Myocyte (in vitro differentiated cells): ENCODE data around the gene ADA. TPM values are rescaled to one million over a fixed set of nuclear protein-coding genes. Genes with fewer than 3 reads are reported as not detected.
A peak's percentile ranks its signal among the peaks of the same experiment; 100 is the strongest.
"Not testable (repeated sequence)": the region's sequence is repeated elsewhere in the genome, so short reads cannot be mapped to it uniquely, and the experiment has no call there.

ENCODE experiments used
- DNase-seq: peaks from one replicate; pipeline ENCODE4 v3.0.0-alpha.2; 2012; ENCODE audit warnings: low read depth
- total RNA-seq: library from RNA; depleted of rRNA; stranded (reverse); fragments of >200 nt; gene quantifications from 2 replicates; pipeline ENCODE4 v1.2.3, GENCODE V29; 2014

The ADA gene
- total RNA-seq, 1 donor from 2014 or later = 1.4 TPM

- DNase-seq = no peak
Measured at GRCh38 chr20:44678990-44679611, 27.6 kb upstream of the ADA start.

GRCh38 chr20:44678242-44678641 is 26.7 kb upstream of the ADA start:
- no peak for DNase-seq

GRCh38 chr20:44672318-44672902 is 20.9 kb upstream of the ADA start:
- DNase-seq = not testable (repeated sequence)

- DNase-seq = not testable (repeated sequence)
Measured at GRCh38 chr20:44671541-44671940, 20.0 kb upstream of the ADA start.

GRCh38 chr20:44670851-44671250 is 19.4 kb upstream of the ADA start:
- peak; percentile 85 for DNase-seq

GRCh38 chr20:44666066-44666465 is 14.6 kb upstream of the ADA start:
- no peak for DNase-seq

- DNase-seq = no peak
Measured at GRCh38 chr20:44664131-44664530, 12.6 kb upstream of the ADA start.

- no peak for DNase-seq
Measured at GRCh38 chr20:44662261-44662660, 10.8 kb upstream of the ADA start.

- no peak for DNase-seq
Measured at GRCh38 chr20:44660581-44660980, 9.1 kb upstream of the ADA start.

GRCh38 chr20:44659931-44660330 is 8.4 kb upstream of the ADA start:
- DNase-seq = no peak

GRCh38 chr20:44658810-44659209 is 7.3 kb upstream of the ADA start:
- DNase-seq = no peak

- DNase-seq = no peak
Measured at GRCh38 chr20:44657875-44658274, 6.4 kb upstream of the ADA start.

- DNase-seq = no peak
Measured at GRCh38 chr20:44656448-44656847, 4.9 kb upstream of the ADA start.

GRCh38 chr20:44654210-44654609 is 2.7 kb upstream of the ADA start:
- not testable (repeated sequence) for DNase-seq

GRCh38 chr20:44653546-44653945 is 2.0 kb upstream of the ADA start:
- DNase-seq = no peak

GRCh38 chr20:44651434-44651683 is 140 bp downstream of the ADA start:
- no peak for DNase-seq

- no peak for DNase-seq
Measured at GRCh38 chr20:44650771-44651433, 597 bp downstream of the ADA start.

- no peak for DNase-seq
Measured at GRCh38 chr20:44649976-44650375, 1.5 kb downstream of the ADA start.

- no peak for DNase-seq
Measured at GRCh38 chr20:44649126-44649525, 2.4 kb downstream of the ADA start.

GRCh38 chr20:44648579-44648978 is 2.9 kb downstream of the ADA start:
- DNase-seq = no peak

GRCh38 chr20:44648068-44648467 is 3.4 kb downstream of the ADA start:
- no peak for DNase-seq

GRCh38 chr20:44646641-44647274 is 4.7 kb downstream of the ADA start:
- DNase-seq = no peak
